Central memory CD8-positive, alpha-beta T cell (primary cell): ENCODE results near the gene B3GNT2.
"Not testable (repeated sequence)": the region's sequence is repeated elsewhere in the genome, so short reads cannot be mapped to it uniquely, and the experiment has no call there.

Experiments used
- ATAC-seq: fragments of 150-1000 bp; cut with Tn5 transposase; replicated peaks from 2 replicates; pipeline ENCODE4 v1.10.0; 2022; ENCODE audit warnings: mild to moderate bottlenecking, moderate FRiP score, moderate number of reproducible peaks; ENCODE audit not compliant: poor library complexity, severe bottlenecking; ENCODE audit errors: extremely low read depth
- DNase-seq, 2 donors: peaks; one replicate each; pipeline ENCODE4 v3.0.0; 2021; ENCODE audit warnings: low spot score in 2 of 2
- H3K27ac Mint-ChIP-seq: one replicate; pipeline ENCODE4 v1.8.0; 2022; ENCODE audit warnings: low read depth, mild to moderate bottlenecking, moderate library complexity, mixed read lengths
- H3K27me3 Mint-ChIP-seq: one replicate; pipeline ENCODE4 v1.8.0; 2022; ENCODE audit warnings: mixed read lengths
- H3K36me3 Mint-ChIP-seq: one replicate; pipeline ENCODE4 v1.8.0; 2022; ENCODE audit warnings: mild to moderate bottlenecking, moderate library complexity, mixed read lengths; ENCODE audit not compliant: insufficient read depth
- H3K4me1 Mint-ChIP-seq: one replicate; pipeline ENCODE4 v1.8.0; 2022; ENCODE audit warnings: mixed read lengths
- H3K4me3 Mint-ChIP-seq: one replicate; pipeline ENCODE4 v1.8.0; 2022; ENCODE audit warnings: mild to moderate bottlenecking, moderate library complexity, mixed read lengths
- H3K9me3 Mint-ChIP-seq: one replicate; pipeline ENCODE4 v1.8.0; 2022; ENCODE audit warnings: mixed read lengths

The B3GNT2 gene, protein sequence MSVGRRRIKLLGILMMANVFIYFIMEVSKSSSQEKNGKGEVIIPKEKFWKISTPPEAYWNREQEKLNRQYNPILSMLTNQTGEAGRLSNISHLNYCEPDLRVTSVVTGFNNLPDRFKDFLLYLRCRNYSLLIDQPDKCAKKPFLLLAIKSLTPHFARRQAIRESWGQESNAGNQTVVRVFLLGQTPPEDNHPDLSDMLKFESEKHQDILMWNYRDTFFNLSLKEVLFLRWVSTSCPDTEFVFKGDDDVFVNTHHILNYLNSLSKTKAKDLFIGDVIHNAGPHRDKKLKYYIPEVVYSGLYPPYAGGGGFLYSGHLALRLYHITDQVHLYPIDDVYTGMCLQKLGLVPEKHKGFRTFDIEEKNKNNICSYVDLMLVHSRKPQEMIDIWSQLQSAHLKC

GRCh38 chr2:62195421-62196277 lies at the start of gene B3GNT2:
Gene B3GNT2, plus strand, starts transcription at chr2:62196115. Its CDS starts 26,106 bp downstream, at chr2:62222221.
- Mint-ChIP-seq H3K4me1 (peaks cover 35% of the 10 kb centered on the region), H3K27ac (peak within 1 kb of the TSS; percentile 93), H3K36me3 (peaks cover 20% of the 10 kb centered on the region), H3K27me3 (no peaks in the 10 kb centered on the region), H3K9me3 (no peaks in the 10 kb centered on the region), H3K4me3 (peak within 1 kb of the TSS; percentile 91)
- peak; percentile 71 to 77 for DNase-seq
- peak; percentile 68 for ATAC-seq

DNA sequence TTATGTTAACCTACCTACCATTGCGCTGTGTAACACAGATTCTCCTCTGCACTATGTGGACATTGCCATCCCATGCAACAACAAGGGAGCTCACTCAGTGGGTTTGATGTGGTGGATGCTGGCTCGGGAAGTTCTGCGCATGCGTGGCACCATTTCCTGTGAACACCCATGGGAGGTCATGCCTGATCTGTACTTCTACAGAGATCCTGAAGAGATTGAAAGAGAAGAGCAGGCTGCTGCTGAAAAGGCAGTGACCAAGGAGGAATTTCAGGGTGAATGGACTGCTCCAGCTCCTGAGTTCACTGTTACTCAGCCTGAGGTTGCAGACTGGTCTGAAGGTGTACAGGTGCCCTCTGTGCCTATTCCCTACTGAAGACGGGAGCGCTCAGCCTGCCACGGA lies 49.1 kb upstream of the B3GNT2 start:
- H3K9me3 Mint-ChIP-seq, H3K36me3 Mint-ChIP-seq, H3K27me3 Mint-ChIP-seq, H3K27ac Mint-ChIP-seq, DNase-seq, H3K4me3 Mint-ChIP-seq, ATAC-seq, H3K4me1 Mint-ChIP-seq: not testable (repeated sequence)

DNA sequence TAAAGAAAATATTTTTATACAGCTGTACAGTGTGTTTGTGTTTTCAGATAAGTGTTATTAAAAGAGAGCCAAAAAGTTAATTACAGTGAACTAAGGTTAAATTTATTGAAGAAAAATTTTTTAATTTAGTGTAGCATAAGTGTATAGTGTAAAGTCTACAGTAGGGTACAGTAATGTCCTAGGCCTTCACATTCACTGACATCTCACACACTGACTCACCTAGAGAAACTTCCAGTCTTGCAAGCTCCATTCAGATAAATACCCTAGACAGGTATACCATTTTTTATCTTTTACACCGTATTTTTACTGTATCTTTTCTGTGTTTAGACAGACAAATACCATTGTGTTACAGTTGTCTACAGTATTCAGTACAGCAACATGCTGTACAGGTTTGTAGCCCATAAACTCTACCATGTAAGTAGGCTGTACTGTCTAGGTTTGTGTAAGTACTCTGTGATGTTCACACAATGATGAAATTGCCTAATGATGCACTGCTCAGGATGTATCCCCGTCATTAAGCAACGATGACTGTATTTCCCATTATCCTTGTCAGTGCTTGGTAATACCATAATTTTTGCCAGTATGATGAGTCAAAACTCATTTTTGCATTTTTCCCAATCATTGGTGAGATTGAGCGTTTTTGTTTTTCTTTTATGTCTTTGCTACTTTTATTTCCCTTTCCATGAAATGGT lies 48.2 kb upstream of the B3GNT2 start:
- Mint-ChIP-seq H3K9me3 (no peaks in the 10 kb centered on the region), H3K4me1 (no peaks in the 10 kb centered on the region)
- DNase-seq = no peak

GRCh38 chr2:62149708-62150107 lies 46.2 kb upstream of the B3GNT2 start:
- no peak for ATAC-seq
- H3K9me3 Mint-ChIP-seq = no peaks in the 10 kb centered on the region
- peaks cover 2% of the 10 kb centered on the region for H3K36me3 Mint-ChIP-seq
- no peak overlapping the region for H3K4me3 Mint-ChIP-seq
- DNase-seq = no peak
- no peaks in the 10 kb centered on the region for H3K4me1 Mint-ChIP-seq
- no peaks in the 10 kb centered on the region for H3K27me3 Mint-ChIP-seq
- no peak overlapping the region for H3K27ac Mint-ChIP-seq

More for the DNA sequence above, 48.2 kb upstream of the B3GNT2 start:
- Mint-ChIP-seq H3K36me3 (peaks cover 2% of the 10 kb centered on the region), H3K4me3 (no peak overlapping the region), H3K27ac (no peak overlapping the region), H3K27me3 (no peaks in the 10 kb centered on the region)
- no peak for ATAC-seq

- Mint-ChIP-seq H3K36me3 (peaks cover 2% of the 10 kb centered on the region), H3K27ac (no peak overlapping the region), H3K4me3 (no peak overlapping the region), H3K9me3 (no peaks in the 10 kb centered on the region), H3K27me3 (no peaks in the 10 kb centered on the region), H3K4me1 (no peaks in the 10 kb centered on the region)
- ATAC-seq (no peak), DNase-seq (no peak)
These were observed 45.2 kb upstream of the B3GNT2 start for GRCh38 chr2:62150597-62151305.

DNA sequence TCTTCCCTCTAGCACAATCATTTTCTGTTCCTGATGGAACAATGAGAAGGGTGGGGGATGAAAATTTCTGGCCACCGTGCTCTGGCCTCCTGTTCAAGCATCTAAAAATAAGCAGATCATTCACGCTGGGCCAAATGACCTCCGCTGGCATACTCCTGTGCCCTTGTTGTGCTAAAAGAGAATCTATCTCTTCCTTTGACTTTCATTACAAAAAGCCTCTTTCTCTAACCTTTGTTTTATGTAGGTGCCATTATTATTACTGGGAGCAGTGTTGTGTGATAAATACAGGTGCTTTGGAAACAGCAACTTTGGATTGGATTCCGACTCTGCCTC lies 44.6 kb upstream of the B3GNT2 start:
- ATAC-seq (no peak), DNase-seq (no peak)
- no peaks in the 10 kb centered on the region for H3K4me1 Mint-ChIP-seq
- no peaks in the 10 kb centered on the region for H3K9me3 Mint-ChIP-seq
- no peaks in the 10 kb centered on the region for H3K27me3 Mint-ChIP-seq
- no peak overlapping the region for H3K4me3 Mint-ChIP-seq
- H3K27ac Mint-ChIP-seq = no peak overlapping the region
- H3K36me3 Mint-ChIP-seq = peaks cover 2% of the 10 kb centered on the region

GRCh38 chr2:62152000-62152399 lies 43.9 kb upstream of the B3GNT2 start:
- no peaks in the 10 kb centered on the region for H3K9me3 Mint-ChIP-seq
- no peaks in the 10 kb centered on the region for H3K4me1 Mint-ChIP-seq
- ATAC-seq = no peak
- peaks cover 2% of the 10 kb centered on the region for H3K36me3 Mint-ChIP-seq
- no peak overlapping the region for H3K4me3 Mint-ChIP-seq
- H3K27me3 Mint-ChIP-seq = no peaks in the 10 kb centered on the region
- no peak overlapping the region for H3K27ac Mint-ChIP-seq
- DNase-seq = no peak

GRCh38 chr2:62156861-62157496 lies 38.9 kb upstream of the B3GNT2 start:
- no peak for ATAC-seq
- H3K9me3 Mint-ChIP-seq = no peaks in the 10 kb centered on the region
- H3K27ac Mint-ChIP-seq = no peak overlapping the region
- no peak for DNase-seq
- H3K27me3 Mint-ChIP-seq = no peaks in the 10 kb centered on the region
- no peaks in the 10 kb centered on the region for H3K36me3 Mint-ChIP-seq
- no peaks in the 10 kb centered on the region for H3K4me1 Mint-ChIP-seq
- H3K4me3 Mint-ChIP-seq = no peak overlapping the region

GRCh38 chr2:62158444-62159121 lies 37.3 kb upstream of the B3GNT2 start:
- Mint-ChIP-seq H3K27ac (no peak overlapping the region), H3K36me3 (no peaks in the 10 kb centered on the region), H3K4me1 (no peaks in the 10 kb centered on the region), H3K4me3 (no peak overlapping the region), H3K9me3 (no peaks in the 10 kb centered on the region), H3K27me3 (no peaks in the 10 kb centered on the region)
- ATAC-seq (no peak), DNase-seq (no peak)

DNA sequence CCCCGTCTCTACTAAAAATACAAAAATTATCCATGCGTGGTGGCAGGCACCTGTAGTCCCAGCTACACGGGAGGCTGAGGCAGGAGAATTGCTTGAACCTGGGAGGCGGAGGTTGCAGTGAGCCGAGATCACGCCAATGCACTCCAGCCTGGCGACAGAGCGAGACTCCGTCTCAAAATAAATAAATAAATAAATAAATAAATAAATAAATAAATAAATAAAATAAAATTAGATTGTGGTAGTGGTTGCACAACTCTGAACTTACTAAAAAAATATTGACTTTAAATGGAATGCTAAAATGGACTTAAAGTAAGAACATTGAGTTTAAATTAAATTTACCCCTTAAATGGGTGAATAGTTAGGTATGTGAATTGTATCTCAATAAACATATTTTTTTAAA lies 35.2 kb upstream of the B3GNT2 start:
- H3K27me3 Mint-ChIP-seq, H3K4me1 Mint-ChIP-seq, ATAC-seq, H3K4me3 Mint-ChIP-seq, H3K36me3 Mint-ChIP-seq, H3K27ac Mint-ChIP-seq, DNase-seq, H3K9me3 Mint-ChIP-seq: not testable (repeated sequence)

- Mint-ChIP-seq H3K27me3 (no peaks in the 10 kb centered on the region), H3K9me3 (no peaks in the 10 kb centered on the region), H3K4me1 (no peaks in the 10 kb centered on the region), H3K27ac (no peak overlapping the region), H3K36me3 (no peaks in the 10 kb centered on the region), H3K4me3 (no peak overlapping the region)
- DNase-seq (no peak), ATAC-seq (no peak)
These were observed 32.6 kb upstream of the B3GNT2 start for GRCh38 chr2:62163106-62163831.
